Effector memory CD4-positive, alpha-beta T cell (primary cell): ENCODE results near the gene C6.
"Not testable (repeated sequence)": the region's sequence is repeated elsewhere in the genome, so short reads cannot be mapped to it uniquely, and the experiment has no call there.

ENCODE experiments used
- DNase-seq, 3 donors: peaks; one replicate each; pipeline ENCODE4 v3.0.0-alpha.2; 2020
- H3K27ac ChIP-seq: 2 replicates; pipeline ENCODE4 v1.7.0; 2013; ENCODE audit warnings: mild to moderate bottlenecking, low read length, moderate library complexity; ENCODE audit not compliant: insufficient read depth, poor library complexity, severe bottlenecking
- H3K27me3 ChIP-seq: replicated peaks from 2 replicates; pipeline ENCODE4 v1.7.0; 2013; ENCODE audit warnings: mild to moderate bottlenecking, low read length; ENCODE audit not compliant: insufficient read depth, control insufficient read depth, poor library complexity, severe bottlenecking
- H3K36me3 ChIP-seq: 2 replicates; pipeline ENCODE4 v1.7.0; 2013; ENCODE audit warnings: mild to moderate bottlenecking, low read length, moderate library complexity; ENCODE audit not compliant: control insufficient read depth, insufficient read depth
- H3K4me1 ChIP-seq: 2 replicates; pipeline ENCODE4 v1.7.0; 2013; ENCODE audit warnings: low read length, mild to moderate bottlenecking; ENCODE audit not compliant: control insufficient read depth, insufficient read depth, poor library complexity, severe bottlenecking
- H3K4me3 ChIP-seq: 2 replicates; pipeline ENCODE4 v1.7.0; 2013; ENCODE audit warnings: low read length, low read depth, mild to moderate bottlenecking; ENCODE audit not compliant: insufficient read depth, poor library complexity, severe bottlenecking
- H3K9me3 ChIP-seq: 2 replicates; pipeline ENCODE4 v1.7.0; 2013; ENCODE audit warnings: mild to moderate bottlenecking, low read length, moderate library complexity; ENCODE audit not compliant: control insufficient read depth

C6 gene

GRCh38 chr5:41234475-41234874 lies 21.1 kb upstream of the C6 start:
- Histone ChIP-seq H3K27me3 (no peaks in the 10 kb centered on the region), H3K4me3 (no peak overlapping the region), H3K27ac (no peak overlapping the region), H3K4me1 (no peaks in the 10 kb centered on the region), H3K36me3 (no peaks in the 10 kb centered on the region), H3K9me3 (no peaks in the 10 kb centered on the region)
- DNase-seq = no peak

DNA sequence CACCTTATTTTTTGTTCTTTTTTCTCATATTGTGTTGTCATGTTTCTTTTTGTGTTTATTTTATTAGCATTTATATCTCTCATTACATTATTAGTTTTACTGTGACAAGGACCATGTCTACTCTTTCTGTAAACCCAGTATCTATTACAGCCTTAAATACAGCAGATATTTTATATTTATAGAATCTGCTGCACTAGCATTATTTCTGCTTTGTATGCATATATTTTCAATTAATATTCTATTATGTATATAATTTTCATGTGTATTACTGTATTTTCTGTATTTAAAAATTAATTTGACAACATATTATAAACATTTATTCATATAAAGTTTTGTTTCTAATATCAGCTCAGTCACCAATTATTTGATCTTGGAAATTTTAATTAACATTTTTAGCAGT lies 19.5 kb upstream of the C6 start:
- H3K4me1 ChIP-seq = no peaks in the 10 kb centered on the region
- H3K9me3 ChIP-seq = no peaks in the 10 kb centered on the region
- H3K4me3 ChIP-seq = no peak overlapping the region
- H3K36me3 ChIP-seq = no peaks in the 10 kb centered on the region
- no peak overlapping the region for H3K27ac ChIP-seq
- DNase-seq = no peak
- H3K27me3 ChIP-seq = no peaks in the 10 kb centered on the region

GRCh38 chr5:41230276-41230675 lies 16.9 kb upstream of the C6 start:
- H3K27ac ChIP-seq, DNase-seq, H3K36me3 ChIP-seq, H3K9me3 ChIP-seq, H3K27me3 ChIP-seq, H3K4me1 ChIP-seq, H3K4me3 ChIP-seq: not testable (repeated sequence)

GRCh38 chr5:41223962-41224361 lies 10.6 kb upstream of the C6 start:
- H3K4me3 ChIP-seq = no peak overlapping the region
- DNase-seq = no peak
- H3K9me3 ChIP-seq = no peaks in the 10 kb centered on the region
- H3K36me3 ChIP-seq = no peaks in the 10 kb centered on the region
- H3K27me3 ChIP-seq = no peaks in the 10 kb centered on the region
- no peaks in the 10 kb centered on the region for H3K4me1 ChIP-seq
- H3K27ac ChIP-seq = no peak overlapping the region

GRCh38 chr5:41219658-41220269 lies 6.4 kb upstream of the C6 start:
- no peaks in the 10 kb centered on the region for H3K36me3 ChIP-seq
- H3K27ac ChIP-seq = no peak overlapping the region
- no peak for DNase-seq
- H3K9me3 ChIP-seq = no peaks in the 10 kb centered on the region
- no peaks in the 10 kb centered on the region for H3K4me1 ChIP-seq
- no peak overlapping the region for H3K4me3 ChIP-seq
- no peaks in the 10 kb centered on the region for H3K27me3 ChIP-seq

DNA sequence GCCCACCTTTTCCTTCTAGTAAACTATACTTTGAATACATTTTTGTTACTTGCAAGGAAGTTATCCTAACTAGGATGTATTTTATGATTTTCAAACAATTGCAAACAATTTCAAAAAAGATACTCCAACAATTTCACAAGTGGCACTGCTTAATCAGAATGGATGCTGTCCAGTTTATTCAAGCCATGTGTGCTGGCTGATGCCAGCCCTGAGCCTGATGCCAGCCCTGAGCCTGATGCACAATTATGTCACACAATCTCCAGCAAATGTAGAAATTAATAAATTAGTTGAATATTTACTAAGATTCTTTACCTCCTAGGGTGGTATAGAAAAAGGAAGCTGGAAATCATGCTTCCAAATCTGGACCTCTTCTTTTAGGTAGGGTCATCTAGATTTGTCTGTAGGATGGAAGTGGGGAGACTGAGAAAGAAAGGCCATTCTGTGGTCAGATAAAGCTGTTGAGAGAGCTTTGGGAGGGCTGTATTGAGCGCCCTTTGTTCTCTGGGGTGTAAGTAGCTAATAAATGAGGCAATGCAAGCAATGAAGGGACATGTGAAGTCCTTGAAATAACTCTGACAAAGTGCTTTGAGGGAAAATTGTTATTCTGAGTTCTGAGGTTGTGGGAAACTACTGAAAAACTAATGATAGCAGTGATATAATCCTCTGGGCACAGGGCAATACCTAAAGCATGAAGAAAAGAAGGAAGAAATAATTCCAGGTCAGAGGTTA lies 5.8 kb upstream of the C6 start:
- DNase-seq = no peak
- Histone ChIP-seq H3K4me3 (no peak overlapping the region), H3K27me3 (no peaks in the 10 kb centered on the region), H3K9me3 (no peaks in the 10 kb centered on the region), H3K4me1 (no peaks in the 10 kb centered on the region), H3K27ac (no peak overlapping the region), H3K36me3 (no peaks in the 10 kb centered on the region)

- H3K36me3 ChIP-seq = no peaks in the 10 kb centered on the region
- H3K27ac ChIP-seq = no peak overlapping the region
- no peaks in the 10 kb centered on the region for H3K9me3 ChIP-seq
- H3K27me3 ChIP-seq = no peaks in the 10 kb centered on the region
- H3K4me1 ChIP-seq = no peaks in the 10 kb centered on the region
- no peak overlapping the region for H3K4me3 ChIP-seq
- DNase-seq = no peak
These were observed 850 bp upstream of the C6 start for GRCh38 chr5:41214182-41214581.

- Histone ChIP-seq H3K4me1 (no peaks in the 10 kb centered on the region), H3K4me3 (no peak overlapping the region), H3K27me3 (no peaks in the 10 kb centered on the region), H3K27ac (no peak overlapping the region), H3K36me3 (no peaks in the 10 kb centered on the region), H3K9me3 (no peaks in the 10 kb centered on the region)
- no peak for DNase-seq
These were observed 397 bp downstream of the C6 start for GRCh38 chr5:41212935-41213334.

GRCh38 chr5:41211417-41211816 lies 1.9 kb downstream of the C6 start:
- no peak overlapping the region for H3K4me3 ChIP-seq
- no peaks in the 10 kb centered on the region for H3K4me1 ChIP-seq
- H3K27ac ChIP-seq = no peak overlapping the region
- no peak for DNase-seq
- H3K27me3 ChIP-seq = no peaks in the 10 kb centered on the region
- no peaks in the 10 kb centered on the region for H3K36me3 ChIP-seq
- no peaks in the 10 kb centered on the region for H3K9me3 ChIP-seq

DNA sequence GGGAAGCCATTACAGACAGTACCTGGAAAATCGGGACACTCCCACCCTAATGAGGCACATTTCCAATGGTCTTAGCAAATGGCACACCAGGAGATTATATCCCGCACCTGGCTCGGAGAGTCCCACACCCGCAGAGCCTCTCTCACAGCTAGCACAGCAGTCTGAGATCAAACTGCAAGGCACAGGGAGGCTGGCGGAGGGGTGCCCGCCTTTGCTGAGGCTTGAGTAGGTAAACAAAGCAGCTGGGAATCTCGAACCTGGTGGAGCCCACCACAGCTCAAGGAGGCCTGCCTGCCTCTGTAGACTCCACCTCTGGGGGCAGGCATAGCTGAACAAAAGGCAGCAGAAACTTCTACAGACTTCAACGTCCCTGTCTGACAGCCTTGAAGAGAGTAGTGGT lies 7.9 kb downstream of the C6 start:
- not testable (repeated sequence) for H3K4me1 ChIP-seq, H3K9me3 ChIP-seq, H3K4me3 ChIP-seq, H3K27ac ChIP-seq, H3K27me3 ChIP-seq, H3K36me3 ChIP-seq, DNase-seq
